H1 (cell line): Measurements from ENCODE around the gene RANGRF. TPM values are rescaled to one million over a fixed set of nuclear protein-coding genes. Genes with fewer than 3 reads are reported as not detected.

ENCODE experiments used
- CHD7 ChIP-seq: fragments of 300-600 bp; sonication (generic); IDR thresholded peaks from 2 replicates; pipeline ENCODE4 v1.7.1; 2012; ENCODE audit warnings: low read length, moderate library complexity, mild to moderate bottlenecking, inconsistent platforms; ENCODE audit not compliant: insufficient replicate concordance
- CREB1 ChIP-seq: IDR thresholded peaks from 2 replicates; pipeline ENCODE4 v1.6.1; 2012; ENCODE audit warnings: inconsistent platforms
- EZH2 ChIP-seq: fragments of 200-600 bp; sonication (generic); IDR thresholded peaks from 2 replicates; pipeline ENCODE4 v1.7.1; 2012; ENCODE audit warnings: low read depth, mild to moderate bottlenecking, moderate library complexity, low read length, inconsistent platforms; ENCODE audit not compliant: severe bottlenecking
- POU5F1 ChIP-seq: IDR thresholded peaks from 2 replicates; pipeline ENCODE4 v1.6.1; 2011; ENCODE audit warnings: low read depth, mild to moderate bottlenecking, low read length, moderate library complexity
- RFX5 ChIP-seq: IDR thresholded peaks from 2 replicates; pipeline ENCODE4 v1.6.1; 2011; ENCODE audit warnings: low read depth, low read length, improper control_type of control experiment, borderline replicate concordance
- SP2 ChIP-seq: IDR thresholded peaks from 2 replicates; pipeline ENCODE4 v1.6.1; 2012; ENCODE audit warnings: mild to moderate bottlenecking, low read length, inconsistent platforms
- TBP ChIP-seq: IDR thresholded peaks from 2 replicates; pipeline ENCODE4 v1.6.1; 2011; ENCODE audit warnings: low read depth, low read length, improper control_type of control experiment
- ZNF274 ChIP-seq: IDR thresholded peaks from 2 replicates; pipeline ENCODE4 v1.7.0; 2012; ENCODE audit warnings: low read length, borderline replicate concordance; ENCODE audit errors: extremely low read depth
- polyA plus RNA-seq, 7 experiments: library from polyadenylated mRNA; depleted of rRNA in 3 of 7; stranded (reverse) in 5 of 7; unstranded in 2 of 7; fragments of >200 nt in 5 of 7; fragments of 200-250 nt in 2 of 7; gene quantifications; 1 replicate in 5 of 7; 2 replicates in 1 of 7; 4 replicates in 1 of 7; pipeline versions ENCODE4 v1.2.1 to v1.2.3, GENCODE V29; 2011 to 2013; ENCODE audit warnings: missing spikeins in 2 of 7, mixed read lengths in 2 of 7
- total RNA-seq: library from RNA; stranded (reverse); fragmentation: NEBNext Ultra II Directional; extraction: Animal tissue kit (Norgen Biotek cat#: 25700); gene quantifications from 2 replicates; pipeline ENCODE4 v1.2.1, GENCODE V29; 2021

The RANGRF gene
- total and polyA plus RNA-seq, 2 of the 8 experiments (the other 6 are each of a cell fraction or from before 2014, with no cell fraction given) = 36.9 to 49.6 TPM

DNA sequence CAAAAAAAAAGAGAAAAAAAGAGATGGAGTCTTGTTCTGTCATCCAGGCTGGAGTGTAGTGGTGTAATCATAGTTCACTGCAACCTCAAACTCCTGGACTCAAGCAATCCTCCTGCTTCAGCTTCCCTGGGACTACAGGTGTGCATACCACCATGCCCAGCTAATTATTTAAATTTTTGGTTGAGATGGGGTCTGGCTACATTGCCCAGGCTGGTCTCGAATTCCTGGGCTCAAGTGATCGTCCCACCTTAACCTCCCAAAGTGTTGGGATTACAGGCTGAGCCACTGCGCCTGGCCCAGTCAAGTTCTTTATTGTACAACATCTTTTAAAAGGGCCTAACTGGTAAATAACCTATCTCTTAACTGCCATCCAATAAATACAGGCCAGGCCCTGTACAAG lies 6.1 kb upstream of the RANGRF start (continued):
- TF ChIP-seq CHD7 (no peak), CREB1 (no peak), SP2 (no peak), TBP (no peak), RFX5 (no peak), POU5F1 (no peak), ZNF274 (no peak), EZH2 (no peak)
